ENCODE measurements around the gene PRRT1B.
"Not testable (repeated sequence)": the region's sequence is repeated elsewhere in the genome, so short reads cannot be mapped to it uniquely, and the experiment has no call there.

Gene PRRT1B

GRCh38 chr9:131523086-131523388, 22.3 kb upstream of the PRRT1B start:
- no peak for DNase-seq

- no peak for DNase-seq
Observed at GRCh38 chr9:131523451-131524435, 21.6 kb upstream of the PRRT1B start.

DNA sequence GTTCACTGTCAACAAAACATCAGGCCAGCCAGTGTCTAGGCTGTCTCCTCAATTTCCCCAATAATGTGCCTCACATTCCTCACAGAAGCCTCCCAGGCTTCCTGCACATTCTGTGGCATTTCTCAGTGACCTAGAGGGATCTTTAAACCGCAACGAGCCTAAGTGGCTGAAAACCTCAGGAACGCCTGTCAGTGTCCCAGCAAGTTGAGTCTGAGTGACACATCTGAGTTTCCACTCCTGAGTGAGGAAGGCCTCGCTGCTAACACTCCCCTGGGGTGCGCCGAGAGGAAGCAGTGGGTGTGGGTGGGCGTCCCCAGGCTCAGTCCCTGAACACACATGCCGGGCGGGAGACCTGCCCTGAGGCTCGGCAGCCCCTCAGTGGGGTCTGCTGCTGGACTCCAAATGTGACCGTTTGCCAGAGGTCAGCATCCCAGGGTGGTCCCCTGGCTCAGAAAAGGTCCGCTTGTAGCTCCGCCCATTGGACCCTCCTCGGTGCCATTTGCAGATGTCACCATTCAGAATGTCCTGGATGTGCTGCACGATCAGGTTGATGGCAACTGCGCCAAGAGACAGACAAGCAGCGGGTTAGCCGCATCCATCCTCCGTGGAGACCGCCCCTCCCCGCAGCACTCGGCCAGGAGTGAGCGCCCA, 20.5 kb upstream of the PRRT1B start:
- DNase-seq = no peak

DNA sequence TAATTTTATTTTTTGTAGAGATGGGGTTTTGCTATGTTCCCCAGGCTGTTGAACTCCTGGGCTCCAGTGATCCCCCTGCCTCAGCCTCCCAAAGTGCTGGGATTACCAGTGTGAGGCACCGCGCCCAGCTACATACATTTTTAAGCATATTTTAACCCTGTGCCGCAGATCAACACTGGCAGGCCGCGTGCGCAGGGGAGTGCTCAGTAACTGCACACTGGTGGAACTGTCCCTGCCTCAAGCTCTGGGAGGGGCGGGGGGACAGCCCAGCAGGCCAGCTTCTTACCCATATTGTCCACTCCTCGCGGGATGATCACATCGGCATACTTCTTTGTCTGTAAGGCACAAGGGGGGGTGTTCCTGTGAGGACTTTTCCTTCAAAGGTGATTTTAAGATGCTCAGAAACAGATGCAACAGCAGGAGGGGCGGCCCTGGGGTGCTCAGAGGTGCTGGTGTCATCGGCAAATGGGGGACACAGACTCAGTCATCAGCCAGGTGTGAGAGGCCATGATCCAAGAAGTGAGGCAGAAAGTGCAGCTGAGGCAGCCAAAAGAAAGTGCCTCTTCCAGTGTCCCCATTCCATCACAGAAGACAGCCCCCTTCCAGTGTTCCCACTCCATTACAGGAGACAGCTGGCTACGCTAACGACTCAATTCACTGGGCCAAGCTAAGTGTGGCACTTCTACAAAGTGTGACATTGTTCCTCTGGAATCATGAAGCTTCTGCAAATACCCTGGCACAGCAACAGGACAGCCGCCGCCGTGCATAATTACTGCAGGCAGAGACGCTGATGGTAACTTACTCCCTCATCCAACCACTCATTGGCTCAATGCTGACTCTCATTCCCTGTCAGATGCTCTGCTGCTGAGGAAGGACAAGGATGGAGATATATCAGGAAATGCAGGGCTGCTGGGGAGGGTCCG, 19.4 kb upstream of the PRRT1B start:
- no peak for DNase-seq

DNA sequence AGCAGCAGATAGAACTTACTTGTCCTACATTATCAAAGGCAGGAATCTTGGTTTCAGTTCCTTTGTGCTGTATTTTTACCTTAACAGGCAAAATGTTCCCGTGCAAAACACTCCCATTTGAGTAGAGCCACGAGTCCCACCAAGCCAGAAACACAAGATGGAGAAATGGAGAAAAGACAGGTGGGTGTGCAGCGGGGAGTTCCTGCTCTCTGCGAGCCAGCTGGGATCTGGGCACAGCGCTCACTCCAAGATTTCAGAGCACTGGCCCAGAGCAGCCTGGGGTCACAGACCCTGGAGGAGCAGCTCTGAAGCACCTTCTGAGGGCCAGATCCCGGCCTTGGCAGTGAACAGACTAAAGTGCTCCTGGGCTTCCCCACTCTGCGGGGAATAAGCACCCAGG, 17.1 kb upstream of the PRRT1B start:
- no peak for DNase-seq

GRCh38 chr9:131528886-131529505, 16.3 kb upstream of the PRRT1B start:
- no peak for DNase-seq

DNA sequence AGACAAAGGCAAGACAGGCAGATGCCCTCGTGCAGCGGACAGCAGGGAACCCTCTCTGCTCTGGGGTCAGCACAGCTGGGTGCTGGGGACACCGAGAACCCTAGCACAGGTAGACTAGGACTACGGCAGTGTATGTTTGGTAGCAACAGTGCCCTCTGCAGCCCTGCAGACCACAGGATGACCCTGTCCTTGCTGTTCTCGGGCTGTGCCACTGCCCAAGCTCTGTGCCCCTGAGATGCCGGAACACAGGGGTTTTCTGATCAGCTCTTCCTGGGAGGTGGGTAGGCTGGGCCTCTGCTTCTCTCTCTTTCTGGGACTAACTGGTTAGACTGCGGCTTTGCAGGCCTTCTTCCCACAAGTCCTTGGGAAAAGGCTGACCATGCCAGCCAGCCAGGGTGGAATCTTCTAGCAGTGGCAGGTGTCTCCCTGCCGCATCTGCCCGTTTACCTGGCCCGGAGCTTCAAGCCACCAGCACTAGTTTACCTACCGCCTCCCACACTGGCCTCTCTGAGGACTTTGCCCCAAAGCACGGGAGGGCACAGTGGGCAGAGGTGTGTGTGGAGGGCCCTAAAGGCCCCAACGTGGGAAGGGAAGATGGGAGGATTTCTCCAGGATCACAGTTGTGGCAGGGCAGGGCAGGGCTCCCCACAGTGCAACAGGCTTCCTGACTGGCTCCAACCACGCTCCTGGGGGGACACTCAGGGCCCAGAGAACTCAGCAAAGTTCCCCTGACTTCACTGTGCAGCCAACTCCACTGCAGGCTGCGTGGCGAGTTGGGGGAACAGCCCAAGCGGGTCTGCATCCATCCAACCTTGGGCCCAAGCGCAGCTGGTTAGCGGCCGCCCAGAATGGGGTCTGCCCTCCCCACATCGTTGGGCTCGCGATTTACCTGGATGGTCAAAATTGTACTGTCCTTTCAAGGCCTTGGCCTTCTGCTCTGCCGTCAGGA, 15.5 kb upstream of the PRRT1B start:
- DNase-seq = no peak

DNA sequence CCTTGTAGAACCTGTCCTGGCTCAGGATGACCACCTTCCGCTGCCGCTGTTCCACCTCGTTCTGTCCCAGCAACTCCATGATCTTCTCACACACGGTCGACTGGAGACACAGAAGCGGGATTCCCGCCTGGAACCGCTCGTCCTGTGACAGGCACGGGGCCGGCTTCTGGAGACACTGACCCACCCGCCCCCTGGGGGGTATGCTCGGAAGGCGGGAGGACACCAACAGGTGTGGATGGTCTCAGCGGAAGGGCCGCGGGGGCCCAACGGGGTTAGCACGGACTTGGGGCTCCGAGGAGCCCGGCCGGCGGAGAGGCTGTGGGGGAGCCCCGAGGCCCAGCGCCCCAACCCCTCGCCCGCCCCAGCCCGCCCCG, 14.8 kb upstream of the PRRT1B start:
- DNase-seq = no peak

DNA sequence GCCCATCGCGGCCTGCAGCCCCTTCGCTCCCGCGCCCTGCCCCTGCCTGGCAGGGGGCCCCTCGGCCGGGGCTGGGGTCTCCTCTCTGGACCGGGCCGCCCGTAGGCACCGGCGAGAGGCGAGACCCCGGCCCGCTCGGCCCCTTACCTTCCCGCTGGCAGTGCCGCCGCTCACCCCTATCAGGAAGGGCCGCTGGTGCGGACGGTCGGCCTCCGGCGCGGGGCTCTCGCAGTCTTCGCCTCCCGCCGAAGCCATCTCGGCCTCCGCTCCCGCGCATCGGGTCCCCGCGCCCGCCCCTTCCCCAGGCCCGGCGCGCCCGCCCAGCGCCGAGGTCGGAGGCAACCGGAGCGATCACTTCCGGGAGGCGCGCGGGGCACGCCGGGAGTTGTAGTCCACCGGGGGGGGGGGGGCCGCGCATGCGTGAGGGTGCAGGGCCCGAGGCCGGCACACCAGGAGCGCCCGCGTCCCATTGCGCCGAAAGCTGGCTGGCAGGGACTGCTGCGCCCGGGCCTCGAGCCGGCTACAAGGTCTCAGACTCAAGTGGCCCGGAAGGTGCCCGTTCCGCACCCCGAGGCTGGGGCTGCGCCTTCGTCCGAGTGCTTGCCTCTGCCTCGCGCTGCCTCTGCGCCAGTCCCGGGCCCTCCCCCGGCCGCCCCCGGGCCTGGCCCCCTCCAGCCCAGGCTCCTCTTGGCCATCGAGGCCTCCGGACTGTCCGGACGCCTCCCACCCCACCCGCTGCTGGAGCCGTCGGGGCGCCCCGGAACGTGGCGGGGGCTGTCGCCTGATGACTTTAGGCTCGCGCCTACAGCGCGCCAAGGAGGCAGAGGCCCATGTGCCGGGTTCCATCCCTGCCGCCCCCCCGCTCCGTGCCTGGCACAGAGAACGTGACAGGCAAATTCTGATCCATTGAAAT, 14.1 kb upstream of the PRRT1B start, which contains the start of gene UCK1:
Gene UCK1 (minus strand): TSS at position 344 of the 913 bp plus-strand sequence. CDS start 89 bp downstream, at position 255.
- peak in 1 of 2 experiments; percentile 17 for DNase-seq

DNA sequence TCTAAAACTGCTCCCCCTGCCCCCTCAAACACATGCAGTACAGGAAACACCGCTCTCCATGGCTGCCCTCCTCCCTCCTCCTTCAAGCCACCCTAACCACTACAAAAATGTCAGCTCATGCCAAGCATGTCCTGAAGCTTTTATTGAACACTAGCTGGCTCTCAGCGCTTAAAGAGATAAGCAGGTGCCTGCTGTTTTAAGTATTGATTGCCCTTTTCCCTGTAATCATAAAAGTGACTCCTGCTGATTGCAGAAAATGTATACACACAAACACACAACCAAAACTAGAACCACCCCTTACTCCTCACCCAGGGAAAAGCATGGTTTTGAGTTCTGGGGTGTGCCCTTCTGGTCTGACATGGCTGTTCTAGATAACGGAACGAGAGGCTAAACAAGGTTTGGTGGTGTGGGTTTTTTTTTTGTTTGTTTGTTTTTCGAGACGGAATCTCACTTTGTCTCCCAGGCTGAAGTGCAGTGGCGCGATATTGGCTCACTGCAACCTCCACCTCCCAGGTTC, 10.5 kb upstream of the PRRT1B start:
- DNase-seq = no peak

DNA sequence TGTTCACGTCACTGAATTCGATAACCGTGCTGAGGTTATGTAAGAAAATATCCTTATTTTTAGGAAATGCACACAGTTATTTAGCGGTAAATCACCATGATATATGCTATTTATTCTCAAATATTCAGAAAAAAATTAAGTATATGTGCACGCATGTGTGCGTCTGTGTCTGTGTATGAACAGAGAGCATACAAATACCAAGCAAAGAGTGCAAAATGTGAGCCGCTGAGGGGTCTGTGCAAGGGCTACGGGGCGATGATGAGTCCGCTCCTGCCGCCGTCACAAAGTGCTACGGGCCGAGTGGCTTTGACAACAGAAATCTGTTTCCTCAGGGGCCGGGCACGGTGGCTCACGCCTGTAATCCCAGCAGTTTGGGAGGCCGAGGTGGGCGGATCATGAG, 7.4 kb upstream of the PRRT1B start:
- DNase-seq = no peak

DNA sequence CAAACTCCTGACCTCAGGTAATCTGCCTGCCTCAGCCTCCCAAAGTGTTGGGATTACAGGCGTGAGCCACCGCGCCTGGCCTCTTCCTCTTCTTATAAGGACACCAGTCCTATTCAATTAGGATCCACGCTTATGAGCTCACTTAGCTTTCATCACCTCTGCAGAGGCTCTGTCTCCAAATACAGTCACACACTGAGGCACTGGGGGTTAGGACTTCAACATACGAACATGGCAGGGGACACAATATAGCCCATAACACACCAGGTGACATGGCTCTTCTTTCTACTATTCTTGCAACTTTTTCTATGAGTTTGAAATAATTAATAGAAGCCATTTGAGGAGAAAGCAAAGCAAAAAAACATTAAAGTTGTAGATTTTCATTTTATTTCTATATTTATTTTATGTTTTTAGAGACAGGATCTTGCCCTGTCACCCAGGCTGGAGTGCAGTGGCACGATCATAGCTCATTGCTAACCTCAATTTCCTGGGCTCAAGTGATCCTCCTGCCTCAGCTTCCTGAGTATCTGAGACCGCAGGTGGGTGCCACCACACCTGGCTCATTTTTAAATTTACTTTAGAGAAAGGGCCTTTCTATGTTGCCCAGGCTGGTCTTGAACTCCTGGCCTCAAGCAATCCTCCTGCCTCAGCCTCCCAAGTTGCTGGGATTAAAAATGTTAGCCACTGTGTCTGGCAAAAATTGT, 6.0 kb upstream of the PRRT1B start:
- no peak for DNase-seq

- no peak for DNase-seq
Observed at GRCh38 chr9:131543141-131543540, 2.2 kb upstream of the PRRT1B start.

DNA sequence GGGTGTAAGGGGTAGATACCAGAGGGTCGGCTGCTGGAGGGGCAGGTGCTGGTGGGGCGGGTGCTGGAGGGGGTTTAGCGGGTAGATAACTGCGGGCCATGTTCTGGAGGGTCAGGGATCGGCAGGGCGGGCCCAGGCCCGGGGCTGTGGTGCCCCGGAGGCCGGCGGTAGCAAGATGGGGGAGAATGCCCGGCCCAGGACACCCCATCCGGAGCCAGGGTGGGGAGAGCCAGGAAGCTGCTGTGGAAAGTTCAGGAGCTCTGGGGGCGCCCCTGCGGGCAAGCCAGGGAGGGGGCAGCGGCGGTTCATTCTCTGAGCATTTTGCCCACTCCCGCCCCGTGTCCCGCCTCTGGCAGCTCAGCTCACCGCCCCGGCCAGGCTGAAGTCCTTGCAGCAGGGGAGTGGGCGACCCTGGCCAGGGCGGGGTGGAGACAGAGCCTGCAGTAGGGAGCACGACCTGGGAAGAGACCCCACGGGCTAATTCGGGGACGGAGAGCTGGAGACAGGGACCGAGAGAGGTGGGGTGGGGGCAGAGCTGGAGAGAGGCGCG, 538 bp downstream of the PRRT1B start:
- no peak for DNase-seq

DNA sequence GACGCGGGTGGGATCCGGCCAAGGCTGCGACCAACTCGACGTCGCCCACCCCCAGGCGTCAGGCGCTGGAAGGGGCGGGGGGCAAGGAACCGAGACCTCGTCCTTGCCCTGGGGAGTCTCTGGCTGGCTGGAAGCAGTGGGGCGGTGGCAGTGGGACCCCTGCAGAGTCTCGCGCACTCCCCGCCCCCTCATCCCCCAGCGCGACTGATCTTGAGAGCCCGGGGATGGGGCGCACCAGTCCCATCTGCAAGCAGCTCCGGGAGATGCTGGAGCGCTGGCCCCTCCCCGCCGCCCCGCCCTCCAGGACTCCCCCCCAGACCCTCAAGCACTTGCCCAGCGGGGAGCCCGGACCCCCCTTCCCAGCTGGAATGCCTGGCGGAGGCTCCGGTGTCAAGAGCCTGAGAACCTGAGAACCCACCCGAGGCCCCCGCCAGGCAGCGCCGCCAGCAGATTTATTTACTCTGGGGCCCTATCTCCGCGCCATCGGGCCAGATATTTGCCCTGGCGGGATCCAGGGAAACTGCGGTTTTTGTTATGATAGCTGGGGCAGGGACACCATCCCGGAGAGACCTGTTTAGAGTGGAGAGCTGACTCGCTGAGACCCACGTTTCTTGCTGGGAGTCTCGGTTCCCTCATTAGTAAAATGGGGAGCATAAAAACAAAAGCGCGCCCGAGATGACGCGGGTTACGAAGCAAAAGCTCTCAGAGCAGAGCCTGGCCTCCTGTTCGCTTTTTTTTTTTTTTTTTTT, 1.2 kb downstream of the PRRT1B start:
- no peak for DNase-seq

- DNase-seq = not testable (repeated sequence)
Observed at GRCh38 chr9:131549186-131549585, 3.9 kb downstream of the PRRT1B start.

- not testable (repeated sequence) for DNase-seq
Observed at GRCh38 chr9:131550465-131550864, 5.1 kb downstream of the PRRT1B start.

DNA sequence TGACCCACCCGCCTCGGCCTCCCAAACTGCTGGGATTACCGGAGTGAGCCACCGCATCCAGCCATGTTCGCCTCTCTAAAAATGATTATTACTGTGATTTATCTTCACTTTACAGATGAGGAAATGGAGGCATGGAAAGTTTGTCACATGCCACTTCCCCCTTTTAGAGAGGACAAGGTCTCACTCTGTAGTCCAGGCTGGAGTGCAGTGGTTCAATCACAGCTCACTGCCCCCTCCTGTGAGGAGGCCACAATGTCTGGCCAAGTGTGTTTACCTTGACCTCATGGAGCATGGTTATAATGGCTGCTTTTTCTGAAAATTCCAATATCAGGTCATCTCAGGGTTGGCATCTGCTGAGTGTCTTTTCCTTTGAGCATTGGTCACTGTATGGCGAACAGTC, 6.7 kb downstream of the PRRT1B start:
- no peak for DNase-seq
